Measurements from ENCODE around the gene PRDM2. TPM values are rescaled to one million over a fixed set of nuclear protein-coding genes. Genes with fewer than 3 reads are reported as not detected.
A peak's percentile ranks its signal among the peaks of the same experiment; 100 is the strongest.

PRDM2 gene
- polyA plus RNA-seq, 1 donor from 2014 or later = 50.3 TPM

GRCh38 chr1:13805431-13805830, 105.4 kb downstream of the PRDM2 start:
- no peaks in the 10 kb centered on the region for H3K9me3 Mint-ChIP-seq
- H3K36me3 Mint-ChIP-seq = peaks cover 9% of the 10 kb centered on the region
- H3K27ac Mint-ChIP-seq = peak overlapping the region in 2 of 3 donors; percentile 29 to 89
- H3K4me1 Mint-ChIP-seq = peaks cover 21 to 39% (median 26%) of the 10 kb centered on the region in 3 donors
- H3K27me3 Mint-ChIP-seq = peaks cover 1% of the 10 kb centered on the region
- no peak overlapping the region for H3K4me3 Mint-ChIP-seq

GRCh38 chr1:13806108-13806507, 106.1 kb downstream of the PRDM2 start:
- Mint-ChIP-seq H3K9me3 (no peaks in the 10 kb centered on the region), H3K36me3 (peaks cover 9% of the 10 kb centered on the region), H3K4me1 (peaks cover 20 to 39% (median 28%) of the 10 kb centered on the region in 3 donors), H3K27ac (peak overlapping the region in 1 of 3 donors; percentile 87), H3K4me3 (no peak overlapping the region), H3K27me3 (peaks cover 1% of the 10 kb centered on the region)

DNA sequence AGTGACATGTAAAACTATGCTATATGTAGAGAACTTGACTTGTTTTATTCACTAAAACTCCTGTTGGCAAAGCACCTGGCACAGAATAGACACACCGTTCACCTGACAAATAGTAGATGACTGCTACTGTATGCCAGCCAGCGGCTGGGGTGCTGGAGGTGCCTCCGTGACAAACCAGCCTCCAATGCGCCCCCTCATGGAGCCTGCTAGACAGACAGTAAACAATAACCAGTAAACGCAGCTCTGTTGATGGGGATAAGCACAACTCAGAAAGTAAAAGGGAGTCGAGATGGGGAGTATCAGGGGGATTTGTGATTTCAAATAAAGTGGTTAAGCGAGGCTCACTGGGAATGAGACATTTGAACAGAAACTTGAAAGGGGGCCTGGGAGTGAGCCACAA, 107.2 kb downstream of the PRDM2 start:
- Mint-ChIP-seq H3K27me3 (peaks cover 1% of the 10 kb centered on the region), H3K4me1 (peaks cover 21 to 37% (median 24%) of the 10 kb centered on the region in 3 donors), H3K36me3 (peaks cover 10% of the 10 kb centered on the region), H3K4me3 (no peak overlapping the region), H3K27ac (peak overlapping the region in 2 of 3 donors; percentile 41 to 75), H3K9me3 (no peaks in the 10 kb centered on the region)

GRCh38 chr1:13808729-13809131, 108.7 kb downstream of the PRDM2 start:
- H3K4me1 Mint-ChIP-seq = peaks cover 24 to 41% (median 25%) of the 10 kb centered on the region in 3 donors

DNA sequence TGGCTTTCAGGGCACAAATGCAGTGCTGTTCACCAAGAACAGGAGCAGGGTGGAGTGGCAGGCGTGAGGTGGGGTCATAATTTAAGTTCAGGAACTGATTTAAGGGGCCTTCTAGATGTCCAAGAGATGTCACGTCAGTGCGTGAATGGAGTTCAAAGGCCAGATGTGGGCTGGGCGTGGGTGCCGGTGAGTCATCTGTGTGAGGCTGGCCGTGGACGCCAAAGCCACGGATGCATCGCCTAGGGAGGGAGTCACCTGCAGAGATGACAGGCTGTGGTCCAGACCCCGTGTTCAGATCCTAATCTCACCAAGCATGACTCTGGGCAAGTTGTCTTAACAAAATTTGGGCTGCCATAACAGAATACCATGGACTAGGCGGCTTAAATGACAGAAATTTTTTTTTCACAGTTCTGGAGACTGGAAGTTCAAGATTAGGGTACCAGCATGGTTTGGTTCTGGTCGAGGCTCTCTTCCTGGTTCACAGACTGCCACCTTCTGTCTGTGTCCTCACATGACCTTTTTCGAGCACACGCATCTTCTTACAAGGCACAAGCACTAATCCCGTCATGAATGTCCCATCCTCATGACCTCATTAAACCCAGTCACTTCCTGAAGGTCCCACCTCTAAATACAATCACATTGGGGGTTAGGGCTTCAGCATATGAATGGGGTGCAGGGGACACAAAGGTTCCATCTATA, 109.6 kb downstream of the PRDM2 start:
- no peaks in the 10 kb centered on the region for H3K9me3 Mint-ChIP-seq
- H3K27me3 Mint-ChIP-seq = peaks cover 1% of the 10 kb centered on the region

More at GRCh38 chr1:13808729-13809131, 108.7 kb downstream of the PRDM2 start:
- Mint-ChIP-seq H3K27me3 (peaks cover 1% of the 10 kb centered on the region), H3K36me3 (peaks cover 11% of the 10 kb centered on the region), H3K27ac (peak overlapping the region in 2 of 3 donors; percentile 63 to 77), H3K4me3 (no peak overlapping the region), H3K9me3 (no peaks in the 10 kb centered on the region)

DNA sequence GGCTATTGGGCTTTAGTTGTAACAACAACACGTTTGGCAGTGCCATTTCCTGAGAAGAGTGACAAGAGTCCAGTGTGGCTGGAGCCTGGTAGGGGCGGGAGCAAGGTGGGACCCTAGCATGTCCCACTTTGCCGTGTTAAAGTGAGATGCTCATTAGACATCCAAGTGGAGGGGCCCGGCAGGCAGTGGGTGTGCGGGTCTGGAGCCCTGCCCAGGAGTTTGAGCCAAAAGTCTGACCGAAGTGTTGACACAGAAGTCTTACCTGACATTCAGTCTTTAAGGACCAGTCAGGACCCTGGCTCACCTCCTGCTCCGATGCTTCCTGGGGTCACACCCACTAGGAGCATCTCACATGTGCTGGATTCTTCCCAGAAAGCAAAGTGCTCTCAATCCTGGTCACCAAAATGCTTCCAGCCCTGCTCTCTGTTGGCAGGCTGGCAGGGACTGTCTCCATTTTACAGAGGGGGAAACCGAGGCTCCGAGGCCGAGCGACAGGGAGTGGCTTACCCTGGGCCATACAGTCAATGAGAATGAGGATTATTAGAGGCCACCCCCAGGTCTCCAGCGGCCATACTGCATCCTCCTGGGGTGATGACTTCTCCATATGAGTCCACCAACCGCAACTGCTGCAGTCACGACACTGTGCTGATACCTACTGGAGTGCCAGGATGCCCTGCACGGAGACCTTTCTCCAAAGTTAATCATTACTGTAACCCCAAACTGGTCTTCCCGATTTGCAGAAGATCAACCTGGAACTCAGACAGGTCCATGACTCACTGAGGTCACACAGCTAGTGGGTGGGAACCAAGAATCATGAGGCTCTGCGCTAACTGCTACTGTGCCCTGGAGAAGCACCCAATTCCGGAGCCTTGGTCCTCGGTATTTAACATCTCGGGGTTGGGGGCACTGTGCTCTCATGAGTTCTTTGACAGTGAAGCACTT, 112.7 kb downstream of the PRDM2 start:
- Mint-ChIP-seq H3K4me3 (peak overlapping the region in 2 of 4 donors; percentile 54 to 80), H3K9me3 (no peaks in the 10 kb centered on the region), H3K27ac (peak overlapping the region; percentile 23 to 47 (median 47)), H3K27me3 (peaks cover 1% of the 10 kb centered on the region), H3K36me3 (peaks cover 5% of the 10 kb centered on the region), H3K4me1 (peaks cover 13 to 26% (median 13%) of the 10 kb centered on the region in 3 donors)

More for the DNA sequence above, 109.6 kb downstream of the PRDM2 start:
- Mint-ChIP-seq H3K36me3 (peaks cover 9% of the 10 kb centered on the region), H3K27ac (peak overlapping the region in 2 of 3 donors; percentile 8 to 65), H3K4me3 (no peak overlapping the region), H3K4me1 (peaks cover 24 to 39% (median 26%) of the 10 kb centered on the region in 3 donors)

GRCh38 chr1:13813398-13814012, 113.5 kb downstream of the PRDM2 start:
- H3K27ac Mint-ChIP-seq = peak overlapping the region in 2 of 3 donors; percentile 21 to 23
- H3K4me1 Mint-ChIP-seq = peaks cover 11 to 21% (median 13%) of the 10 kb centered on the region in 3 donors
- H3K36me3 Mint-ChIP-seq = peaks cover 5% of the 10 kb centered on the region

GRCh38 chr1:13814131-13814530, 114.1 kb downstream of the PRDM2 start:
- H3K4me1 Mint-ChIP-seq = peaks cover 8 to 18% (median 13%) of the 10 kb centered on the region in 3 donors
- no peak overlapping the region for H3K27ac Mint-ChIP-seq
- H3K36me3 Mint-ChIP-seq = peaks cover 5% of the 10 kb centered on the region
- no peak overlapping the region for H3K4me3 Mint-ChIP-seq
- H3K27me3 Mint-ChIP-seq = no peaks in the 10 kb centered on the region
- no peaks in the 10 kb centered on the region for H3K9me3 Mint-ChIP-seq

More at GRCh38 chr1:13813398-13814012, 113.5 kb downstream of the PRDM2 start:
- Mint-ChIP-seq H3K27me3 (peaks cover 1% of the 10 kb centered on the region), H3K4me3 (peak overlapping the region in 2 of 4 donors; percentile 67 to 80), H3K9me3 (no peaks in the 10 kb centered on the region)

DNA sequence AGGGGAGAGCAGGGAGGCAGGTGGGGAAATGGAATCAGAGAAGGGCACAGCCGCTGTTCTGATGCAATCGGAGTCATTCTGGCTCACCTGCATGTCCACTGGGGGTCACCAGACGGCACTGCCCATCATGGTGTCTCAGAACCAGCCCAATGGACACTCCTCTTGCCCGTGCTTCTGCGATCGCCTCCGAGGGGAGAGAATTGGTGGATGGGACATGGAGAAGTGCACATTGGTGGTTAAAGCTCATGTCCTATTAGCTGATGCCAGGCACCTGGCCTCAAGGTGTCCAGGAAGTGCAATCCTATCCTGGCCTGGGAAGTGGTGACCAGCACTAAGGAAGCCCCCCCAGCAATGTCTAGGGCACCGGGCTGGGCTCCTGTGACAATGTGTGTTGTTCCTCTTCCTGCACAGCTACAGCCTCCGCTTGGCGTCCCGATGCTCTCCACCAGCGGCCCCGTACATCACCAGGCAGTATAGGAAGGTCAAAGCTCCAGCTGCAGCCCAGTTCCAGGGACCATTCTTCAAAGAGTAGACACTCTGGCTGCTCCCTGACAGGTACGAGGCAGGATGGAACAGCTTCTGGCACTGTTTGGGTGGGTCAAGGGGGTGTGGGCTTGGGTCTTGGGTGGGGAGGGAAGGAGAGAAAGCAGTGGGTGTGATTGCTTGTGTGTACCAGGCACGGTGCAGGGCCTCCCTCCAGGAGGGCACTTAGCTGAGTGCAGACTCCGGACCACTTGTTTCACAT, 116.2 kb downstream of the PRDM2 start:
- Mint-ChIP-seq H3K4me1 (peaks cover 6 to 11% (median 10%) of the 10 kb centered on the region in 3 donors), H3K36me3 (peaks cover 3% of the 10 kb centered on the region), H3K27me3 (no peaks in the 10 kb centered on the region), H3K27ac (no peak overlapping the region), H3K9me3 (no peaks in the 10 kb centered on the region), H3K4me3 (no peak overlapping the region)

DNA sequence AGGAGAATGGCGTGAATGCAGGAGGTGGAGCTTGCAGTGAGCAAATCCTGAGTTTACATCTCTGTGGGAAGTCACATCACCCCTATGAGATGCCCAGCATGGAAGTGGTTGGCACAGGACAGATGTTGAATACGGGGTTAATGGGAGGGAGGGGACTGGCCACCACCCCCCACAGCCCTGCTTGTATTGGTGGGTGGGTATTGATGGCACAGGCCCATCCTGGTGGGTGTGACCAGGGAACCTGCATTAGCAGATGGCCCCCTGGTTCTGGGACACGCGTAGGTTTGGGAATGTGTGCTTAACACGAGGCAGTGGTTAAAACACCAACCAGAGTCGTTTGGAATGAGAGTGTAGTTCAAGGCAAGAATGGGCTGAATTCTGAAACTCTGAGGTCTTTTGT, 117.9 kb downstream of the PRDM2 start:
- H3K27ac Mint-ChIP-seq = no peak overlapping the region
- H3K4me3 Mint-ChIP-seq = no peak overlapping the region

DNA sequence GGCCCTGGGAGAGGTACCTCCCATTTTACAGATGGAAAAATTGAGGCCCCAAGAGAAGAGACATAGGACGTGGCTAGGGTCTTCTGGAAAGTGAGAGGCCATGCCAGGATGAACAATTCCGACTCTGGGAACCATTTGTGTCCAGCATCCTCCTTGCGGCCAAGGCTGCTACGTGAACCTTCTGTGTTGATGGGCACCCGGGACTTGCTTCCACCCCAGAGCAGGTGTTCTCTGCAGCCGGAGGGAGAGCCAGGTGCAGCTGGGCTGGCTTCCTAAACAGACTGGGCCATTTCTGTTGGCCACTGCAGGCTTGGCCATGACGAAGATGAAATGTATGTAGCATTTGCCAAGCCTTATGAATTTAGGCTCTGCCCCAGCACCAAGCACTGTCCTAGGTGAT, 118.9 kb downstream of the PRDM2 start:
- no peaks in the 10 kb centered on the region for H3K27me3 Mint-ChIP-seq
- H3K27ac Mint-ChIP-seq = peak overlapping the region in 1 of 3 donors; percentile 14
- H3K36me3 Mint-ChIP-seq = peaks cover 7% of the 10 kb centered on the region
- H3K4me3 Mint-ChIP-seq = no peak overlapping the region
- no peaks in the 10 kb centered on the region for H3K9me3 Mint-ChIP-seq
- H3K4me1 Mint-ChIP-seq = peaks cover 0 to 2% (median under 1%) of the 10 kb centered on the region in 3 donors

More for the DNA sequence above, 117.9 kb downstream of the PRDM2 start:
- peaks cover 6 to 7% (median 6%) of the 10 kb centered on the region in 3 donors for H3K4me1 Mint-ChIP-seq
- H3K27me3 Mint-ChIP-seq = no peaks in the 10 kb centered on the region
- H3K9me3 Mint-ChIP-seq = no peaks in the 10 kb centered on the region
- peaks cover 7% of the 10 kb centered on the region for H3K36me3 Mint-ChIP-seq

- H3K9me3 Mint-ChIP-seq = no peaks in the 10 kb centered on the region
- H3K27me3 Mint-ChIP-seq = no peaks in the 10 kb centered on the region
- H3K4me3 Mint-ChIP-seq = no peak overlapping the region
- peaks cover 7% of the 10 kb centered on the region for H3K36me3 Mint-ChIP-seq
- peaks cover 0 to 2% (median 0%) of the 10 kb centered on the region in 3 donors for H3K4me1 Mint-ChIP-seq
- no peak overlapping the region for H3K27ac Mint-ChIP-seq
These were observed 119.7 kb downstream of the PRDM2 start for GRCh38 chr1:13819642-13820041.

- H3K27me3 Mint-ChIP-seq = no peaks in the 10 kb centered on the region
- H3K4me1 Mint-ChIP-seq = peaks cover 0 to 2% (median 0%) of the 10 kb centered on the region in 3 donors
- H3K36me3 Mint-ChIP-seq = peaks cover 7% of the 10 kb centered on the region
- no peaks in the 10 kb centered on the region for H3K9me3 Mint-ChIP-seq
- H3K4me3 Mint-ChIP-seq = no peak overlapping the region
- no peak overlapping the region for H3K27ac Mint-ChIP-seq
These were observed 120.1 kb downstream of the PRDM2 start for GRCh38 chr1:13820055-13820454.

GRCh38 chr1:13820456-13820855, 120.5 kb downstream of the PRDM2 start:
- no peaks in the 10 kb centered on the region for H3K9me3 Mint-ChIP-seq
- no peak overlapping the region for H3K4me3 Mint-ChIP-seq
- peaks cover 7% of the 10 kb centered on the region for H3K36me3 Mint-ChIP-seq
- no peaks in the 10 kb centered on the region for H3K27me3 Mint-ChIP-seq
- H3K4me1 Mint-ChIP-seq = peaks cover 0 to 2% (median 0%) of the 10 kb centered on the region in 3 donors
- no peak overlapping the region for H3K27ac Mint-ChIP-seq
